Measurements from ENCODE around the gene GALNT12.

GALNT12 gene

DNA sequence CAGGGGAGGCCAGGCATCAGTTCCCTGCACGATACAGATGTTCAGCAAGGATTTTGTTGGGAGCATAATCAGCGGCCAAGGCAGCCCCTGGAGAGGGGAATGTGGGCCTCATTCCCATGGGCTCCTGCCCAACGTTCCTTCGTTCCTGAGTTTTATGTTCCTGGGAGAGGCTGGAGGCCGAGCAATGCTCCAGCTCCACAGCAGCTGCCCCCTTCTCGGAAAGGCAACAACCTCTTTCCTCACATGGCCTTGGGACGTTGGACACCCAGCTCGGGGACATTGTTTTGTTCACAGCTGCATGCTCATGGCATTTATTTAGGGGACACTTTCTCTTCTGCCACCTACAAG lies 72.5 kb downstream of the GALNT12 start:
- DNase-seq (ENCODE audit: low read depth, low spot score), result no peak

DNA sequence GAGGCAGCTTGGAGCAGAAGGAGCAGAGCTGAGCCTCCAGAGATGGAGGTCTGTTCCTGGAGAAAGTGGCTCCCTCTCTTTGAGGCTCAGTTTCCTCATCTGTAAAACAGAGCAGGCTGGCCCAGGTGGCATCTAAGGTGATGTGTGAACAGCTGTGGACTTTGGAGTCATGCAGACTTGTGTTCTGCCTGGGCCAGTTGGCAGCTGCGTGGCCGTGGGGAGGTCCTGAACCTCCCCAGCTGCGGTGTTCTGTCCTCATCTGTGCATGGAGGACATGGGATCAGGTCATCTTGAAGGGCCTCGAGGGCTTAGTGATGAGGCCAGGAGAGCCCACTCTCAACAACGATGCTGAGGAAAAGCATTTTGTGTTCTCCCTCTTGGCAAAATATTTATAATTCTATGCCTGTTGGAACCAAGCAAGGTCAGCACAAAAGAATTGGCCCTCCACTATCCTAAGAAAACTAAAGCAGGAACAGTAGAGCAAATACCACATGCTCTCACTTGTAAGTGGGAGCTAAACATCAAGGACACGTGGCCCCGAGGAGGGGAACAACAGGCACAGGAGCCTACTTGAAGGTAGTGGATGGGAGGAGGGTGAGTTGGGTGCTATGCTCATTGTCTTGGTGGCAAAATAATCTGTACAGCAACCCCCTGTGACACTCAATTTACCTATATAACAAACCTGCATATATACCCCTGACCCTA lies 73.0 kb downstream of the GALNT12 start:
- DNase-seq (ENCODE audit: low read depth, low spot score), result no peak

DNA sequence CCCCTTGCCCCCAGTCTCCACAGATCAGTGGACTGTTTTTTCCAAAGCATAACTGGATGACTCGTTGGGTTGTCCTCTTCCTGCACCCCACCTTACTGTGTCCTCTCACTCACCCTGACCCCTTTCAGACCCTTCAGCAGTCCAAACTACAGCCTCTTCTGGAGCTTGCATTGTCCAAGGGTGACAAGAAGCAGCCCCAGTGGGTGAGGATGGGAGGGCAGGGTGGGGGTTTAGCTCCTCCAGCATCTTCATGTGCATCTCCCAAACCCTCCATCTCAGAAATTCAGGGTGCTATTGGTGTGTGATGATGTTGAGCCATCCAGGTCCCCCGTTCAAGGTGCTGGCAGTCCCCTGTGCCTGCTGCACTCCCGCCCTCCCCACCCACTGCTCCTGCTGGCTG lies 73.9 kb downstream of the GALNT12 start:
- no peak for DNase-seq (ENCODE audit: low read depth, low spot score)

DNA sequence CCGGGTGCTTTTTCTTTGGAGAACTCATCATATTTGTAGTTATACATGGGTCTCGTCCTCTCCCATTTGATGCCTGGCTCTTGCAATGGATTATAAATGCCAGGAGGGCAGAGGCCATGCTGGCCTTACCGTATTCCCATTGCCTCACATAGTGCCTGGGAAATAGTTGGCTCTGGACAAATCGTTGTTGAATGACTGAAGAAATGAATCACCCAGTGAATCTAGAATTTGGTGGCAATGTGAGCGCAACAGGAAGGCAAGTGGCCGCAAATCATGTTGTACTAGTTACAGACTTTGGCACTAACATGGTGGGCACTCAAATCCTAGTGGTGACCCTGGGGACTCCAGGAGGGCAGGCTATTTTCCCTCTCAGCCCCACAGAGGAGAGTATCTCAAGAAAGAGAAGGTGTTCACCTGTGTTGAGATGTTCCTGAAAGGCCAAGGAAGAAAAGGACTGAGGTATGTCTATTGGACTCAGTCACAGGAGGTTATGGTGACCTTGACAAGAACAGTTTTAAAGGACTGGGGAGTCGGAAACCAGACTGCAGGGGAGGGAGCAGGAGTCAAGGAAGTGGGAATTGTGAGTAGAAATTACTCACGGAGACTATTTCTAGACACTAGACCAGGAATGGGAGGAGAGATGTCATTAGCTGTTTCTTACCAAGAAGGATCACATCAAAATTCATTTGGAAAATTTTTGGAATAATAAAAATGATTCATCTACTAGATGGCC lies 74.5 kb downstream of the GALNT12 start:
- no peak for DNase-seq (ENCODE audit: low read depth, low spot score)

DNA sequence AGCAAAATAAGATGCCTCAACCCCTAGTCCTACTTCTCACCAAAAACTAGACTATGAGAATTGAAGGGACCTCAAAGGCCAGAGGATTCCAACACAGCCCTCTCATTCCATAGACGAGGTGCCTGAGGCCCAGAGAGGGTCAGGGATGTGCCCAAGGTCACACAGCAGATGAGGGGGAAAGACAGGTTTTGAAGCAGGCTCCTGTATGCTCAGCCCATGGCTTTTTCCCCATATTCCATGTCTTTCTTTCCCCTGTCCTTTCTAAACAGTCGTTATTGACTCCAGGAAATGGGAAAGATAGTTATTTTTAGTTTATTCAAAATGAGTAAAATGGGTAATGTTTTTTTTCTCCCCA lies 75.1 kb downstream of the GALNT12 start:
- DNase-seq (ENCODE audit: low read depth, low spot score), result no peak

DNA sequence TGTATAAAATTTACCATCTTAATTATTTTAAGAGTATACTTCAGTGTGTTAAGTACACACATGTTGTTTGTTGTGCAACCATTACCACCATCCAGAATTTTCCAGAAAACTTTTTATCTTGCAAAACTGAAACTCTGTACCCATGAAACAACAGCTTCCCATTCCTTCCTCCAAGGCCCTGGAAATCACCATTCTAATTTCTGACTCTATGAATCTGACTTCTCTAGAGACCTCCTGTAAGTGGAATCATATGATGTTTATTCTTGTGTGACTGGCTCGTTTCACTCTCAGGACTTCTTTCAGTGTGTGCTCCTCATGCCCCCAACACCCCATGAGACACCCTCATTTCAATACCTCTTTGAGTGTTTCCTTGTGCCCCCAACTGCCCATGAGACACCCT lies 75.8 kb downstream of the GALNT12 start:
- DNase-seq (ENCODE audit: low read depth, low spot score), result no peak

DNA sequence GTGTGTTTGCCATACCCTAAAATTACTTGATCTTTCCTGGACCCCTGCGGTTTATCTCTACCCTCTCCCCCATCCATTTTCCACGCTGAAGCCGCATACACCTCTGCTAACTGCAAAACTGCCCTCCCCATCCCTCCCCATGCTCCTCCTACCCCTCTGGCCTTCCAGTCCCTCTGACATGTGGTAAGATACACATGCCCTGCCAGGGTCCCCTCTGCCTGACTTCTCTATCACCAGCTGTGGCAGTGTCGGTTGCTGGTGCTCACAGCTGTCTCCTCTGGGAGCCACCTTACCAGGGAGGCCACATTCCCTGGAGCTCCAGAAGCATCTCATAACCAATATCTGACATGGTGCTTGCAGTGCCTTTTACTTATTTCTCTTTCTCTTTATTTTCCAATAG lies 77.4 kb downstream of the GALNT12 start:
- no peak for DNase-seq (ENCODE audit: low read depth, low spot score)

DNA sequence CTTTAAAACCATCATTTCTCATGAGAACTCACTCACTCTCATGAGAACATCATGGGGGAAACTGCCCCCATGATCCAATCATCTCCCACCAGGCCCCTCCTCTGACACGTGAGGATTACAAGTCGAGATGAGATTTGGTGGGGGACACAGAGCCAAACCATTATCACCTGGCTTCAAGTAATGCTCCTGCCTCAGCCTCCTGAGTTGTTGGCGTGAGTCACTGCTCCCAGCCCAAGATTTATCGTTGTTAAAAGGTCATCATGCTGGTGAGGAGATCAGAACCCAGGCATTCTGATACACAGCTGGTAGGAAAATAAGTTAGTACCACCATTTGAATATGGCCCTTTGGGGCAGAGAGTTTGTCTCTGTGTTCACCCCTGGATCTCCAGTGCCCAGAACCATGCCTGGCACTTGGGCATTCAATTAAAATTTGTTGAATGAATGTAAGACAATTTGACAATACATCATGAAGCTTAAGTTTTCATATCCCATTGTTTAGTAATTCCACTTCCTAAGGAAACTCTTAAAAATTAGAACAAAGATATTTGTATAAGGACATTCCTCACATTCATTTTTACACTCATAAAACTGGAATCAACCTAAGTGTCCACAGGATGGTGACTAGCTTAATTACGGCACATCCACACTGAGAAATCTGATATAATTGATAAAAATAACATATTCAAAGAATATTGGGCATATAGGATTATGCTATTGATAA lies 78.3 kb downstream of the GALNT12 start:
- no peak for DNase-seq (ENCODE audit: low read depth, low spot score)

DNA sequence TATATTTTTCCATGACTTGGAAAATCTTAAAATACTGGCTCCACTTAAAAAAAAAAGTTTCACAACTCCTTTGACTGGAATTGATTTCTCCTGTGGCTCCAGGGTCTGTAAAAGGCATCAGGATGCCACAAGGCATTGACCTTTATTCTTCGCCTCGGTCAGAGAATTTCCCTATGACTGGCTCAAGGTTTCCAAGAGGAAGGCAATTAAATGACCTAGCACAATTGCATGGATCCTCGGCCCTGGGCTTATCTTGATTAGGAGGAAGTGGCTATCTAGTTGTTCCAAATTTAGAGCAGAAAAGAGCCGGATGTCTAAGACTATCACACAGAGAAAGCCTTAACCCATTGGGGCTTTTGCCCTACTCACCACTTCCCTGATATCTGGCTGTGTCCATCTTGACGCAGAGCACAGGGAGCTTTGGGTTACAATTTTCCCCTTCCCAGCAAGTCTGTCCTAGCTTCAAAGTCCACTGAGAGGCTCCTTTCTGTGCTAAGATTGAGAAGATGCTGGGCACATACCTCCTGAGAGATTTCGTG lies 79.3 kb downstream of the GALNT12 start:
- no peak for DNase-seq (ENCODE audit: low read depth, low spot score)

DNA sequence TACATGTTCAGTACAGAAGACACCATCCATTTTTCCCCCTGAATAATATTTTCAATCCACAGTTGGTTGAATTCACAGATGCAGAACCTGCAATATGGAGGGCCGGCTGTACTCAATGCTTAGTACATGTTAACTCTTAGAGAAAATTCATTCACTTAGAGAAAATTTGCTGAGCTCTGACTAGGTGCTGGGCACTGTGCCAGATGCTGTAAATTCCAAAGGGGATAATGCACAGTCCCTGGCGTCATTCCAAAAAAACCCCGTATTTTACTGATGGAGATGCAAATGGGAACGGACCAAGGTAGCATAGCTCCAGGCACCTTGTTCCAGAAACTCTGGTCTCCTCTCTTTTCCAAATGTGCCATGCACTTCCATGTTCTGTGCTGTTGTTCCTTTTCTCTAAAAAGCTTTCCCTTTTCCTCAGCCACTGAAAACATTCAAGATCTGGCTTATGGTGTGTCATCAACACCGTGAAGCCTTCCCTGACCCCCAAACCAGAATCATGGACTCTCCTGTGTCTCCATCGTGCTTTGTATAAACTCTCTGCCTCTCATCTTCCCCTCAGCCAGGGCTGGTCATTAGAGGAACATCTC lies 80.5 kb downstream of the GALNT12 start:
- DNase-seq (ENCODE audit: low read depth, low spot score), result no peak

DNA sequence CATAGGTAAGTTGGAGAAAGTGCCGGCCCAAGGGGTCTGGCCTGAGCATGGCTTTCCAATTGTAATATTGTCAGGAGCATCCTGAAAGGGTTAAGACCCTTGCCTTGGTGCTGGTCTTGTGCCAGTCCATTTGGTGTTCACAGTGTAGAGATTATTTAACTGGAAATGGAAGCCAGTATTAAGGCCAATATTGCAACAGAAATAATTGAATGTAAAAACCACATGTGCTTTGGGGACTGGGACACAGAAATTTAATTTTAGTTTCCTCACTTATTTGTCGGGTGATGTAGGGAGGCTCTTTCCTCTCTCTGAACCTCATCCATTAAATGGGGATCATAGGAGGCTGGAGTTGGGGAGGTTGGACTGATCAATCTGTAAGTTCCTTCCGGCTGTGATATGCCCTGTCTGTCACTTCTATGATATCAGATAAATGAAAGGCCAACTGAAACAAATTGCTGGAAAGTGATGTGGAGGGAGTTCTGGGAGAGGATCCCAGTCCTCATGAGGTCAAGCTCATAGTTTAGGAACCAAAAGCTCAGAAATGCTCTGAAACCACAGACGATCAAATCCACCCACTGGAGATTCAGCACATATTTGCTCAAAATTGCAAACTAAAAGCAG lies 81.4 kb downstream of the GALNT12 start:
- no peak for DNase-seq (ENCODE audit: low read depth, low spot score)

DNA sequence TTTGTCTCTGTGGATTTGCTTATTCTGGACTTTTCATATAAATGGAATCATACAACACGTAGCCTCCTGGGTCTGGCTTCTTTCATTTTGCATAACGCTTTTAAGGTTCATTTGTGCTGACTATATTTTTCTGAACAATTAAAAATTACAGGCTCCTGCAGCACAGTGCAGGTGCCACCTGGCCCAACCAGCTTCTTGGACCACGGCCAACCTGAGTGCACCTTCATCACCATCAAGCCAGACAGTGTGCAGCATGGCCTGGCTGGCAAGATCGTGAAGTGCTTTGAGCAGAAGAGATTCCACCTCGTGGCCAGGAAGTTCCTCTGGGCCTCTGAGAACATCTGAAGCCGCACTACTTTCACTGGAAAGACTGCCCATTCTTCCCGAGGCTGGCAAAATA lies 82.8 kb downstream of the GALNT12 start:
- DNase-seq (ENCODE audit: low read depth, low spot score), result no peak

DNA sequence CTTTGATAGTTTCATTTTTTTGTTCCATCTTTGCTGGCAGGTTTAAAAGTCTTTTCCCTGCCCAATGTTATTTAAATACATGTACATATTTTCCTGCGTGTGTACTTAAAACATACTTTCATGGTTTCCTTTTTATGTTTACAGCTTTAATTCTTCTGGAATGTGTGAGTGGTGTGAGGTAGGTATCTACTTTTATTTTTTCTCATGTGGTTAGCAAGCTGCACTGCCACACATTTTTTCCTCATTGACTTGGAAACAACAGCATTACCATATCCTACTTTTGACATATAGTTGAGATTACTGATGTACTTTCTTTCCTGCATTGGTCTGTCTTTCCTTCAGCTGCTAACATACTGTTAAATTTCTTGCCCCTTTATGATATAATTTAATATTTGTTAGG lies 84.8 kb downstream of the GALNT12 start:
- DNase-seq (ENCODE audit: low read depth, low spot score), result no peak

DNA sequence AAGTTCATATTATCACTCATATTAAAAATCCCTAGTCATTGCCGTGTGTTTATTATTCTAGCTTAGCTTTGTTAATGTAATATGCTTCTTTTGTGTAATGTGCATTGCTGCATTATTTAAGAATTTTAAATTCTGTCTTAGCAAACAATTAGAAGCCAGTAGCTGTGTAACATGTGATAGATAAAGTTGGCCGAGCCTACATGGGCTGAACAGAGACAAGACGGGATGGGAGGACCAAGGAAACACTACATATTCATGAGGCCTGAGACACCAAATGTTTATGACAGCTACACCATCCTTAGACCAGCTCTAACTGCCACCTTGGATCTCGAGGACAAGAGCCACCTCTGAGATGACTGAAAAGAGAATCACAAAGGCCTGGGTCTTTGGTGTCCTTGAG lies 85.2 kb downstream of the GALNT12 start:
- no peak for DNase-seq (ENCODE audit: low read depth, low spot score)

DNA sequence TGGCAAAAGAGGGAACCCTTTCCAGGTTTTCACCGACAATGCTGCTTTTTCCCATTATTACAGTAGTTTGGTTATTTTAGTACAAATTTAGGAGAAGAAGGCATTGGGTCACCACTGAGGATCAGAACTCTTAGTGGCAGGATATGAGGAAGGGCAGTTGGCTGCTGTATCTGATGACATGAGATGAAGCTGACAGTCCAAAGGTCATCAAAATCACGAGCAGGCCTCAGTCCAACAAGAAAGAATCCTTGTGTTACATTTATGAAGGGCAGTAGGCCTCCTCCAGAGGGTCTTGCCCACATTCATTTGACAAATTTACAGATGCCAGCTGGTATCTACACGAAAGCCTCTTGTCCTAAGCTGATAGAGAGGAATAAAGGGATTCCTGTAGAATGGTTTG lies 86.7 kb downstream of the GALNT12 start:
- no peak for DNase-seq (ENCODE audit: low read depth, low spot score)

DNA sequence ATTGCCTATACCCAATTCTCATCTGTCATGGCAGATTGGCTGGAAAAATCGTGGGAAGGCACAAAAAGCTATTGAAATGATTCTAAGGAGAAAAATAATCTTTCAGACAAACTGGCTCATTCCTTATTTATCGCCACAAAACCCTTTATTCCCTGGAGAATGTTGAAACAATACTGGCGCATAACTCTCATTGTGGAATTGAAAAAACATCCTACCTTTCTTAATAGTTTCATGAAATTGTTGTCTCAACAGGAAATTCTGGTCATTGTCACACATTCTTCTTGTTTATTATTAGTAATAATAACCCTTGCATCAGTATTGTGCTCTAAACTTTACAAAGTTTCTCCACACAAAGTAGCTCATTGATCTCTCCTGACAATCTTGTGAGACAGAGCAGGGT lies 87.3 kb downstream of the GALNT12 start:
- no peak for DNase-seq (ENCODE audit: low read depth, low spot score)

DNA sequence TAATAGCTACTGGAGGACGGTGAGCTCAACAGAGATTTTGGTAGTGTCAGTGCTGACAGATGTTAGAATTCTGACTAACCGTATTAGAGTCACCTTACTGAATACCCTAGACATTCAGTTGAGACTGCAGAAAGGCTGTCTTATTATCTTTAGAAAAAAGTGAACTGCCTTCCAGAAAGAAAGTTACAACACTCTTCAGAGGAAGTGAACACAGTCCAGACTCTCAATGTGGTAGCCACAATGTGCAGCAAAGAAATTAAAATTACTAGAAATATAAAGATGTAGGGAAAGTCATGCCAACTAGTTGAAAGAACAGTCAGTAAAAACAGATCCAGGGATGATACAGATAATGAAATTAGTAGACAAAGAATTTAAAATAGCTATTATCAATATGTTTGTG lies 89.2 kb downstream of the GALNT12 start:
- no peak for DNase-seq (ENCODE audit: low read depth, low spot score)

DNA sequence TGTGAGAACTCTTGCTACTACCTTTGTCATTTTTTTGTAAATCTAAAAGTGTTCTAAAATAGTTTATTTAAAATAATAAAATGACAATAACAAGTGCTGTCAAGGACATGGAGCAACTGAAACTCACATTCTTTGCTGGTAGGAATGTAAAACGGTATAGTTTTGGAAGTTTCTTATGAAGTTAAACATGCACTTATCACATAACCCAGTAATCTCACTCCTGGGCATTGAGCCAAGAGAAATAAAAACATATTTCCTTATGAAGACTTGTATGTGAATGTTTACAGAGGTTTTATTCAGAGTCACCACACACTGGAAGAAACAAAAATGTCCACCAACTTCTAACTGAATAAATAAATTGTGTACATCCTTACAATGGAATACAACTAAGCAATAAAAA lies 90.3 kb downstream of the GALNT12 start:
- no peak for DNase-seq (ENCODE audit: low read depth, low spot score)

DNA sequence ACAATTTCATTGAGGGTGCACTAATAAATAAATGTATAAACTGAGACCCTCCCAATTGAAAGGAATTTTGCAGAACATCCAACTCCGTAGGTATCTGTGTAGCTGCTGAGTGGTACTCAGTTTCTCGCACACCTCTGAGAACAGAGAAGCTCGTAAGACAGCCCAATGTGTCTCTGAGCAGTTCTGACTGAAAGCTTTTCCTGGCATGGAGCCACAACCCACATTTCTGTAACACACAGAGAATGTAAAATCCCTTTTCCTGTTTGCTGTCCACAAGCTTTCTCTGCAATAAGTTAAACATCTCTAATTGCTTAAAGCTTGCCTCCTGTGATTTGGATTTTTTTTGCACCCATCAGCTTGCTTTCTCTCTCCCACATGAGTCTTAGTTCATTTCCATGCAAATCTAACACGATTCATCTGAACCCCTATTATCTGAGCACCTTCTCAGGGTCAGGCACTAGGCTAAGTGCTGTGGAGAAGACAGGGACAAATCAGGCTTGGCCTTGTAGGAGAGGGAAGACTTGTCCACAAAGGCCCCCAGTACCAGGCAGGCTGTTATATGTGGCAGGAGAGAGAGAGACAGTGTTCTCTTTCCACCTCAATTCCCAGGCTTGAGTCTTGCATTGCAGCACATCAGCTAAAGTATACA lies 92.1 kb downstream of the GALNT12 start:
- DNase-seq (ENCODE audit: low read depth, low spot score), result no peak
